Measurements from ENCODE around the gene RABAC1.

- TF ChIP-seq, protein P1, sequence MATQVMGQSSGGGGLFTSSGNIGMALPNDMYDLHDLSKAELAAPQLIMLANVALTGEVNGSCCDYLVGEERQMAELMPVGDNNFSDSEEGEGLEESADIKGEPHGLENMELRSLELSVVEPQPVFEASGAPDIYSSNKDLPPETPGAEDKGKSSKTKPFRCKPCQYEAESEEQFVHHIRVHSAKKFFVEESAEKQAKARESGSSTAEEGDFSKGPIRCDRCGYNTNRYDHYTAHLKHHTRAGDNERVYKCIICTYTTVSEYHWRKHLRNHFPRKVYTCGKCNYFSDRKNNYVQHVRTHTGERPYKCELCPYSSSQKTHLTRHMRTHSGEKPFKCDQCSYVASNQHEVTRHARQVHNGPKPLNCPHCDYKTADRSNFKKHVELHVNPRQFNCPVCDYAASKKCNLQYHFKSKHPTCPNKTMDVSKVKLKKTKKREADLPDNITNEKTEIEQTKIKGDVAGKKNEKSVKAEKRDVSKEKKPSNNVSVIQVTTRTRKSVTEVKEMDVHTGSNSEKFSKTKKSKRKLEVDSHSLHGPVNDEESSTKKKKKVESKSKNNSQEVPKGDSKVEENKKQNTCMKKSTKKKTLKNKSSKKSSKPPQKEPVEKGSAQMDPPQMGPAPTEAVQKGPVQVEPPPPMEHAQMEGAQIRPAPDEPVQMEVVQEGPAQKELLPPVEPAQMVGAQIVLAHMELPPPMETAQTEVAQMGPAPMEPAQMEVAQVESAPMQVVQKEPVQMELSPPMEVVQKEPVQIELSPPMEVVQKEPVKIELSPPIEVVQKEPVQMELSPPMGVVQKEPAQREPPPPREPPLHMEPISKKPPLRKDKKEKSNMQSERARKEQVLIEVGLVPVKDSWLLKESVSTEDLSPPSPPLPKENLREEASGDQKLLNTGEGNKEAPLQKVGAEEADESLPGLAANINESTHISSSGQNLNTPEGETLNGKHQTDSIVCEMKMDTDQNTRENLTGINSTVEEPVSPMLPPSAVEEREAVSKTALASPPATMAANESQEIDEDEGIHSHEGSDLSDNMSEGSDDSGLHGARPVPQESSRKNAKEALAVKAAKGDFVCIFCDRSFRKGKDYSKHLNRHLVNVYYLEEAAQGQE (IDR thresholded peaks at IDR 0.05; ENCODE audit: insufficient read depth in 1 of 2, low read depth in 2 of 2, low read length in 2 of 2) = no peak
- TF ChIP-seq SIN3A (IDR thresholded peaks at IDR 0.05; ENCODE audit: borderline replicate concordance, insufficient read depth, low read length) (no peak), POLR2AphosphoS5 (IDR thresholded peaks at IDR 0.05; ENCODE audit: low read depth, low read length) (no peak), TAF1 (IDR thresholded peaks at IDR 0.05; ENCODE audit: borderline replicate concordance, insufficient read depth, low read length) (no peak), FOXP2 (optimal IDR thresholded peaks at IDR 0.05; ENCODE audit: borderline replicate concordance, extremely low read depth, extremely low read length, insufficient read depth) (no peak)
Measured at GRCh38 chr19:41913538-41914423, 45.3 kb downstream of the RABAC1 start.
